HG03175 (cell line): ENCODE results near the gene C15orf39.
"Not testable (repeated sequence)": the region's sequence is repeated elsewhere in the genome, so short reads cannot be mapped to it uniquely, and the experiment has no call there.

Experiments used
- ATAC-seq: cut with Tn5 transposase; IDR thresholded peaks from one replicate; pipeline ENCODE4 v1.9.1; 2021; ENCODE audit warnings: mild to moderate bottlenecking, moderate library complexity; ENCODE audit not compliant: unreplicated experiment

The C15orf39 gene

GRCh38 chr15:75201616-75202250 is at the start of gene C15orf39:
Gene C15orf39 (plus strand): TSS chr15:75201882. CDS start chr15:75206049, 4,167 bp downstream.
- ATAC-seq, result peak; percentile 52

- ATAC-seq, result no peak
These were observed 49.2 kb upstream of the C15orf39 start for GRCh38 chr15:75152382-75153079.

- no peak for ATAC-seq
These were observed 48.6 kb upstream of the C15orf39 start for GRCh38 chr15:75153087-75153486.

GRCh38 chr15:75153565-75154276 is 48.0 kb upstream of the C15orf39 start:
- ATAC-seq, result no peak

GRCh38 chr15:75154461-75155062 is 47.1 kb upstream of the C15orf39 start:
- ATAC-seq, result no peak

- ATAC-seq, result no peak
These were observed 45.1 kb upstream of the C15orf39 start for GRCh38 chr15:75156326-75157215.

- no peak for ATAC-seq
These were observed 43.3 kb upstream of the C15orf39 start for GRCh38 chr15:75158402-75158801.

GRCh38 chr15:75159244-75159643 is 42.4 kb upstream of the C15orf39 start:
- ATAC-seq, result no peak

- no peak for ATAC-seq
These were observed 40.4 kb upstream of the C15orf39 start for GRCh38 chr15:75161106-75161916.

GRCh38 chr15:75161917-75162414 is 39.7 kb upstream of the C15orf39 start:
- no peak for ATAC-seq

- no peak for ATAC-seq
These were observed 38.5 kb upstream of the C15orf39 start for GRCh38 chr15:75163150-75163564.

GRCh38 chr15:75164625-75165350 is 36.9 kb upstream of the C15orf39 start:
- no peak for ATAC-seq

- not testable (repeated sequence) for ATAC-seq
These were observed 35.1 kb upstream of the C15orf39 start for GRCh38 chr15:75166489-75167063.

GRCh38 chr15:75167588-75168350 is 33.9 kb upstream of the C15orf39 start:
- ATAC-seq, result no peak

- no peak for ATAC-seq
These were observed 33.3 kb upstream of the C15orf39 start for GRCh38 chr15:75168374-75168773.

GRCh38 chr15:75170203-75170602 is 31.5 kb upstream of the C15orf39 start:
- no peak for ATAC-seq

- ATAC-seq, result no peak
These were observed 30.9 kb upstream of the C15orf39 start for GRCh38 chr15:75170711-75171341.
